Epithelial cell of esophagus (primary cell): Measurements from ENCODE around the gene ALG5.

Source experiments
- DNase-seq: peaks from one replicate; pipeline ENCODE4 v3.0.0; 2010; ENCODE audit warnings: low read depth
- H3K4me3 ChIP-seq: 2 replicates; pipeline ENCODE4 v1.5.1; 2011; ENCODE audit warnings: mild to moderate bottlenecking, low read length, control low read depth
- CTCF ChIP-seq: IDR thresholded peaks from 2 replicates; pipeline ENCODE4 v1.5.1; 2011; ENCODE audit warnings: low read depth, mild to moderate bottlenecking, low read length, control low read depth, inconsistent platforms; ENCODE audit not compliant: insufficient read depth; ENCODE audit errors: missing control alignments

ALG5 gene

DNA sequence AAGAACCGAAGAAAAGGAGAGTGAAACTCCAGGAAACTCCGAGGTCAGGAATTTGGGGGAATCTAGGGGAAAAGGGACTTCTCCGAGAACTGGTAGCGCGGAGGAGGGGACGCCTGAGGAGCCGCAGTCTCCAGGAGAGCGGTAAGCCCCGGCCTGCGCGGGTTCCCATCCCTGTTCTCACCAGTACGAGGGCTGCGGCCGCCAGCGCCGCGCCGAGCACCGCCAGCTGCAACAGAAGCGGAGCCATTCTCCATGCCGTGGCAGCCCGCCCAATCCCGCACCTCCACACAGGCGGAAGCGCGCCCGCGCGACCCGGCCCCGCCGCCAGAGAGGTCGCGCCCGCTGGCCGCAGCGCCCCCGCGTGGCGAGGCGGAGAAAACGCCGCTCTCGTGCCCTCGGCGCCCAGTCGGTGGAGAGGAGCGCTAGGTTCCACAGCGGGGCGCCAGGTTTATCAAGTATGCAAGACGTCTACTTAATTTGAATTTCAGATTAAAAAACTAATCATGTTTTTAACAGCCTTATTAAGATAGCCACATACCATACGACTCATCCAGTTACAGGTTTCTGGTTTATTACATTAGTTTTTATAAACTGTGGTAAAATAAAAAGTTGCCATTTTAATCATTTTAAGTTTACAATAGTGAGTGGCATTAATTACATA is at the start of gene ALG5:
Gene ALG5 (minus strand): TSS at position 287 of the 661 bp plus-strand sequence. CDS start 40 bp downstream, at position 247.
- peak within 1 kb of the TSS; percentile 84 for H3K4me3 ChIP-seq
- DNase-seq = peak; percentile 92
- peak; percentile 63 for TF ChIP-seq CTCF

DNA sequence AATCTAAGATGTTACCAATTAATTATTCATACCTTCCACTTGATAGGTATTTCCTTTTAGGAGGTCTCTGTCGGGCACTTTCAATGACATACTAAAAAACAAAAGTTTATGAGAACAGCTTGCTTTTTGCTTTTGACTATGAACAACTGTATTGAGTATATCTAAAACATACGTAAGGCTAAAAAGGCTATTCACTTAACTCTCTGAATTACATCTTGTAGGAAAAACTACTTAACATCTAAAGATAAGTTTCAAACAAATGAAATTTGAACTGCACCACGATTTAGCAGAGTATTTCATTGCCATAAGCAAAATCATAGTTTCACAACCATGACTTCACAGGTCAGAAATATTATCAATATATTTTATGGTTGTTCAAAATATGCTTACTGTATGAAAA is 48.7 kb upstream of the ALG5 start:
- DNase-seq = no peak
- H3K4me3 ChIP-seq = no peak overlapping the region
- no peak for TF ChIP-seq CTCF

- no peak for DNase-seq
- TF ChIP-seq CTCF = no peak
- H3K4me3 ChIP-seq = no peak overlapping the region
Observed at GRCh38 chr13:37047032-37047431, 47.9 kb upstream of the ALG5 start.

GRCh38 chr13:37046062-37046461 is 46.9 kb upstream of the ALG5 start:
- DNase-seq = no peak
- TF ChIP-seq CTCF = no peak
- H3K4me3 ChIP-seq = no peak overlapping the region

- no peak overlapping the region for H3K4me3 ChIP-seq
- no peak for DNase-seq
- no peak for TF ChIP-seq CTCF
Observed at GRCh38 chr13:37040789-37041188, 41.6 kb upstream of the ALG5 start.

DNA sequence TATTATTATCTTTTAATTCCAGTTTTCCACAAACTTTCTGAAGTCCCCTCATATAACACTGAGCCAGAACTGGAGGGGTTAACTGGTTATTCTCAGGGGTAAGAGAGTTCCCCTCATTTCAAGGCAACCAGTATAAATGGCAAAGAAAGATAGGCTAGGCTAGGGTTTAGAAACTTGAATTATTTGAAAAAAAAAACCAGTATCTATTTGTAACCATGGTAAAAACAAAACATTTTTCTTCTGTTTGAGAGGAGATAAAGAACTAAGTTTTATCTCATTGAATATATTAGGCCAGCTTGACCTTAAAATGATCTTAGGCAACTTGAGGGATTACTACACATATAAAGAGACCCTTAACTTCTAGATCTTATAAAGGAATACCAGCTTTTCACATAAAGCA is 40.8 kb upstream of the ALG5 start:
- H3K4me3 ChIP-seq = no peak overlapping the region
- DNase-seq = no peak
- no peak for TF ChIP-seq CTCF

DNA sequence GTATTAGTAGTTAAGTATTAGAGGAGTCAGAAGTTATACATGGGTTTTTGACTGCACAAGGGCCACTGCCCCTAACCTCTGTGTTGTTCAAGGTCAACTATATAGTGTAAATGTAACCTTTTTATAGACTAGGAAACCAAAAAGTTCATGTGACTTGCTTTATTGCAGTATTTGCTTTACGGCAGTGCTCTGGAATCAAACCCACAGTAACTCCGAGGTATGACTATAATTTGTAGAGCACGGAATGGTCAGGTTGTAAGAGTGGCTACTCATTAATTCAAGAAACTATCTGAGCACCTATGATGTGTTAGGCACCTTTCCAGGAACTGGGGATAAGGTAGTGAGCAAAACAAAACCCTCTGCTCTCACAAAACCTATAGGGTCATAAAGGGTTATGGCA is 38.1 kb upstream of the ALG5 start:
- TF ChIP-seq CTCF = no peak
- DNase-seq = no peak
- no peak overlapping the region for H3K4me3 ChIP-seq
